Measurements from ENCODE around the gene CHST11.

CHST11 gene

DNA sequence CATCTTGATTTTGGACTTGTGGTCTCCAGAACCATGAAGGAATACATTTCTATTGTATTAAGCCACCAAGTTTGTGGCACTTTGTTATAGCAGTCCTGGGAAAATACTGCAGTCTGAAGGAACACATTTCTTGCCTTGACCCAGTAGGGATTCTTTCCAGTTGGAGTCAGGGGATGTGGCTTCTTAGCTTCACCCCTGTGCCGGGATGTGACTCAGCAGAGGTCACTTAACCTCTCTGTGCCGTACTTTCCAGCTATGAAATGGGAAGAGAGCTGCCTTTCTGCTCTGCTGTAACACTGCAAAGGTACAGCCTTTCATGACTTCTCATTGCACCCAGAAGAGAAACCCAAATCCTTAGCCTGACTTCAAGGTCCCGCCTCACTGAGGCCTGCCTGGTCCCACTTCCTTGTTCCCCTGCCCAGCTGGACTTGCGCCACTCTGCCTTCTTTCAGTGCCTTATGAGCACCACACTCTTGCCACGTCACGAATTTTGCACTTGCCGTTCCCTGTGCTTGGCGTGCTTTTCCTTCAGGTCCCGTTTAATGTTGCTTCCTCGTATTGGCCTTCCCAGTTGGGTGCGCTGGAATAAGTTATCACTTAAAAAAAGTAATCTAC, 24.2 kb downstream of the CHST11 start:
- DNase-seq (ENCODE audit: low read depth): no peak

GRCh38 chr12:104482113-104482512, 25.4 kb downstream of the CHST11 start:
- no peak for DNase-seq (ENCODE audit: low read depth)

DNA sequence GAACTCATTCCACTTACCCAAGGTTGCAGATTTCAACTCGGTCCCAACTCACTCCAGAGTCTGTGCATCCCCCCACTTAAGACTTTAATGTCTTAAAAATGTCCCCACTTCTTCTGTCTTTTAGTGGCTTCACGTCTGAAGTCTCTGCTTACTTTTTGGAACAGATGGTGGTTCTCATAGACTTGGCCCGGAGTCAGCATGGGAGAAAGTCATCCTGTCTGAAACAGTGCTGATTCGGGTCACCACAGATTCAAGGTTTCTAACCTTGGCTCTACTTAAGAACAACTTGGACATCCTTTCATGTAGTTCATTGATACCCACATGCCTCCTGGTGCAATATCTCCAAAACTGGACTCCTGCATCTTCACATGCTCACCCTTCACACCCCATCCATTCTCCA, 26.0 kb downstream of the CHST11 start:
- DNase-seq (ENCODE audit: low read depth): no peak

DNA sequence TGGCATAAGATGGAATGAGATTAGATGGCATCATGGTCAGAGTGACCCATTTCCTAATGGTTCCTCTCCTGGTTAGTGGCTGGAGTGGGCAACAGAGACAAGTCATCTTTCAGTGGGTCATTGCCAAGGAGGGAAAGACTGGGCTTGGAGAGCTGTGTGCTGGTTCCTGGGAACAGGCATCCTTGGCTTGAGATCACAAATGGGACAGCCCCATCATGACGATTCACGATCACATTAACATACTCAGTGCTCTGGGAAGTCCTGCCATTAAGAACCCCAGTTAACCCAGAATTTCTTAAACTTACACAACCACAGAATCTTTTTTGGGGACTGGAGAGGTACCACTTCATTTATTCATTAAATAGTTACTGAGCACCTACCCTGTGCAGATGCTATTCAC, 27.3 kb downstream of the CHST11 start:
- DNase-seq (ENCODE audit: low read depth): no peak

GRCh38 chr12:104485651-104486362, 29.1 kb downstream of the CHST11 start:
- peak; percentile 43 for DNase-seq (ENCODE audit: low read depth)

DNA sequence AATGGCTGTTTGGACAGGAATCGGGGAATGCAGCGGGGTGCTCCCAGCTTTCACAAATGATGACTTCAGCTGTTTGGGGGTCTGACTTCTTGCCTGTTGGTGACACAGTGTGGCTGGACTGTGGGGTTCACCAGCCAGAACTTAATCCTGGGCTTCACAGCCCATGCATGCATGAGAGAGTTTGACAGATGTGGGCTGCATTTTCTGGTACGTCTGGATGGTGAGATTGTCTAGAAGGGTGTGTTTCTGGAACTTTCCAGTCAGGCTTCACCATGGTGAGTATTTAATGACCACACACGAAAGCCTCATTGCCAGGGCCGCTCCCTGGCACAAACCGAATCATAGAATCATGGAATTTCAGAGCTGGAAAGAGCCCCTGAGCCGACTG, 29.6 kb downstream of the CHST11 start:
- DNase-seq (ENCODE audit: low read depth): no peak

DNA sequence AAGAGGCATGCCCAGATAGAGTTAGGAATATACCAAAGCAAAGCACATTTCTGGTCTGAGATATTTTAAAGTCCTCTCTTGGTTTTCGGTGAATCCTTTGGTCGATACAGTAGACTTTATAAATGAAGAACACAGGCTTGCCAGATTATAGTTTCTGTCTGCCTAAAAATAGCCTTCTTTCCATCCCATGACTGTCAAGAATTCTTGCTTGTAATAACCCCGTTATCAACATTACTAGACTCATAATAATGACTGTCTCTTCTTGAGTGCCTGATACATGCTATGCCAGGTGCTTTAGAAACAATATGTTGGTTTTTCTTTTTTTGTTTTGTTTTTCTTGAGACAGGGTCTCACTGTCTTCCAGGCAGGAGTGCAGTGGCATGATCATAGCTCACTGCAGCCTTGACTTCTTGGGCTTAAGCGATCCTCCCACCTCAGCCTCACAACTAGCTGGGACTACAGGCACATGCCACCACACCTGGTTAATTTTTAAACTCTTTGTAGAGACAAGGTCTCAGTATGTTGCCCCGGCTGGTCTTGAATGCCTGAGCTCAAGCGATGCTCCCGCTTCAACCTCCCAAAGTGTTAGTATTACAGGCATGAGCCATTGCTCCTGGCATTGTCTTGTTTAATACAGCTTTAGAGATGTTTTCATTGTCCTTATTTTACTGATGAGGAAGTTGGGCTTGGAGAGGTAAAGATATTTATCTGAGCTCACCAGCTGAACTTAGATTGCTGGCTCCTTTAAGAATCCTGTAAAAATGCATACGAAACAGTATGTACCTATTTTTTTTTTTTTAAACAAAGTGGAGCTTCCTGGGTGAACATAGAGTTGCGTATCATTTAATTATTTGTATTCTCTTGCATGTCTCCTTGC, 30.4 kb downstream of the CHST11 start:
- DNase-seq (ENCODE audit: low read depth): no peak

DNA sequence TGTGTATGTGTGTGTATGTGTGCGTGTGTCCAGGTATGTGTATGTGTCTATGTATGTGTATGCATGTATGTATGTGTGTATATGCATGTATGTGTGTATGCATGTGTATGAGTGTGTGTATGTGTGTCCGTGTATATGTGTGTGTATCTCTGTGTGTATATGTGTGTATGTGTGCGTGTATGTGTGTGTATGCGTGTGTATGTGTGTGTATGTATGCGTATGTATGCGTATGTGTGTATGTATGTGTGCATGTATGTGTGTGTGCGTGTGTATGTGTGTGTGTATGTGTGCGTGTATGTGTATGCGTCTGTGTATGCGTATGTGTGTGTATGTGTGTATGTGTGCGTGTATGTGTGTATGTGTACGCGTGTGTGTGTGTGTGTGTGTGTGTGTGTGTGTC, 31.6 kb downstream of the CHST11 start:
- DNase-seq (ENCODE audit: low read depth): no peak

DNA sequence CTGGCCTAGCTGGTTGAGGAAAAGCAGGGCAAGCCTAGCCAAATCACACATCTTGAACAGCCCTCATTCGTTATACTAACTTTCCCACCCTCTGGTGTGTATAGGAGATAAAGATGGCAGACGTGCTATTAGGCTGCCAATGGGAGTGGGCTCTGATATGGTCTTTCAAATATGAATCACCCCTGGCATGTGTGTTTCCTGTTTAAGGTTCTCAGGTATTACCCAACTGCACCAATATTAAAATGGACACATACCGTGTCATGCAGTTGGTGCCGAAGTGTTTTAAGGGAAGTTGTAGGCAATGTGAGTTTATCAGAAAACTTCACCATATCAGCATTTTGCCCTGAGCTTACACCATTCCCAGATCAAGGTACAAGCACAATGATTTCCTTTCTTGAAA, 33.4 kb downstream of the CHST11 start:
- DNase-seq (ENCODE audit: low read depth): no peak

DNA sequence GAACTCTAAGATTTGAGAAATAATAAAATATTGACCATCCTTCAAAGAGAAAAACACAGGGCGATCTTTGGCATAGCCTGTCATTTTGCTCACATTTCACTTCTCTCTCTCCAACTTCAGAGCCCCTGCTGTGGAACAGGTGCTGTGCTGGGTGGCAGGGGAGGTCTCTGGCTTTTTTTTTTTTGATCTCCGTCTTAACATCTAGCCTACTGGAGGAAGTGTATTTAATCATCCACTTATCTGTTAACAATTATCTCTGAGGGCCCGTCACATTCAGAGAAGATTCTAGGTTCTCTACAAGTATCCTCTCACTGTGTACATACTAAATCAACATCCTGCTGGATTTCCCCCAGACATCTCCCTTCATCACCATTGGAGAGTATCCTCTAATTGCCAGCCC, 34.1 kb downstream of the CHST11 start:
- no peak for DNase-seq (ENCODE audit: low read depth)

DNA sequence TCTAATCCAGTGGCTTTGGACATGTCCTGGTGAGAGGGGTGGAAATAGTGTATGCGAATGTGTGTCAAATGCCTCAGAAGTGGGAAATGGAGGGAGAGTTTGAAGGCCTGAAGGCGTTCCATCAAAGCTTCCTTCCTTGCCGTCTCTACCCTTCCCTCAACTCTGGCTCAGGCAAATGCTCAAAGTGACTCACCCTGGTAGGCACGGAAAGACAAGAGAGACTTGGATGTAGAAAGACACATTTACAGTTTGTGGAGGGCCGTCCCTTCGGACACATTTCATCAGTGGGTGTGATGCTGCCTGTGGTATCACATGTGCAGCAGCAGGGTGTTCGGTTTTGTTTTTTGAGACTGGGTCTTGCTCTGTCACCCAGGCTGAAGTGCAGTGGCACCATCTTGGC, 36.7 kb downstream of the CHST11 start:
- no peak for DNase-seq (ENCODE audit: low read depth)

DNA sequence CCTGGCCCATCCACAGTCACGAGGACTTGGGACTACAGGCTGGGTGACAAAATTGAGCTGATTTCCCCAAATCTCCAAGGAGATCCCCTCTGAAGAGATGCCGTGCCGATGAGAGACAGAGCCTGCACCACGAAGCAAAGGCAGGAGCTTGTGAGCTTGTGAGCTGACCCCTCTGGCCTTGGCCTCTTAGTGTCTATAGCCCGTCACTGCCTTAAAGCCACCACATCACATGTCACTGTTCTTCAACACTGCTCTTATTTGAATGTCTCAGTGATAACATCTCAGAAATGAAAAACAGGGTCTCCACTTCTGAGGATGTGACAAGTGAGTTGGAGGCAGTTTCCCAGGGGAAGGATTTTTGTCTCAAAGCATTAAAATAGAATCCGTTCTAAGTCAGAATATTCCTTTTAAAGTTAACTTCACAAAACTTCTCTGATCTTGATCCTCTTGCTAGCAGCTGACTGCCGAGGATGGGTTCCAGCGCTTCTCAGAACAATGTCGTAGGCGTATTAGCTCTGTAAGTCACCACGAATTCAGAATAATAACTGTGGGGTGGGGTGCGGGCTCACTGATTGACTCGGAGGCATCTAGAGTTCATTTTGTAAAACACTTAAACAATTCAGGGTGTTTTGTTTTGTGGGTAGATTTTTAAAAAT, 37.5 kb downstream of the CHST11 start:
- peak; percentile 26 for DNase-seq (ENCODE audit: low read depth)

DNA sequence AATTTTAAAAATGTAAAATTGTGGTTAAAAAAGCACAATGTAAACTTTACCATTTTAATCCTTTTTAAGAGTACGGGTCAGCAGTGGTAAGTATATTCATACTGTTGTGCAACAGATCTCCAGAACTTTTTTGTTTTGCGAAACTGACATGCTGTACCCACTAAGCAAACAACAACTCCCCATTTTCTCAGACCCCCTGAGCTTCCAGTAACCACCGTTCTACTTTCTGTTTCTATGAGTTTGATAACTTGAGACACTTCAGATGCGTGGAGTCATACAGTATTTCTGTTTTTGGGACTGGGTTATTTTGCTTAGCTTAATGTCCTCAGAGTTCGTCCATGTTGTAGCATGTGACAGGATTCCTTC, 38.0 kb downstream of the CHST11 start:
- DNase-seq (ENCODE audit: low read depth): no peak

DNA sequence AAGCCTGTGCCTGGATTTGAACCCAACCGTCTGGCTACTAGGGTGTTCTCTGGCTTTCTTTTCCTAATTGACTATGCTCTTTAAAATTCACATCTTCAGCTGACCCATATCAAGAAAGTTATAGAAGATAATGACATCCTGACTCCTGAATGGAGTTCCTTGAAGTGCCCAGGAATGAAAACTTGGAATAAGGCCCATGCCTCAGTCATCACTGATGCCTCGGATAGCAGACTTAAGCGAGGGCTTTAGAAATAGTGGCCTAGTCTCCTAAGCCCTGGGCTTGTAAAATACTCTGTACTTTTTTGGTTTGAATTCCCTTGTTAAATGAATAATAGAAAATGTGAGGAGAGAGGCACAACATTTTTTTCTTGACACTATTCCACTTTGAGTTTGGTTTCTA, 39.0 kb downstream of the CHST11 start:
- DNase-seq (ENCODE audit: low read depth): no peak

DNA sequence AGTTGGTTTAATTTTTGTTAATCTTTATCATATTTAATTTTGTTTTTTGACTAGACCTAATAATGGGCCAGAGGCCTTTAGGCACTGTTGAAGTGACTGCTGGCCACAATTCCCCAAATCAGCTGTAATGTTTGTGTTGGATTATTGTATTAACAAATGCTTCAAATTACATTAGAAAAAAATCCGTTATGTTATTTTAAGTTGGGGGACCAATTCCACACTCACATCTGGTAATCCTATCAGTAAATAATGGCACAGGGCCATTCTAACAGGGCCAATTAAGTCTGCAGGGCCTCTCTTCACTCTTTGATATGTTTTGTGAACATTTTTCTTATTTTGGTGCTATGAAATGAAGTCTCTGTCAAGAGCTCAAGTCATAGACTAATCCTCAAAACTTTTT, 39.6 kb downstream of the CHST11 start:
- DNase-seq (ENCODE audit: low read depth): no peak

GRCh38 chr12:104498211-104498801, 41.6 kb downstream of the CHST11 start:
- DNase-seq (ENCODE audit: low read depth): peak; percentile 40

DNA sequence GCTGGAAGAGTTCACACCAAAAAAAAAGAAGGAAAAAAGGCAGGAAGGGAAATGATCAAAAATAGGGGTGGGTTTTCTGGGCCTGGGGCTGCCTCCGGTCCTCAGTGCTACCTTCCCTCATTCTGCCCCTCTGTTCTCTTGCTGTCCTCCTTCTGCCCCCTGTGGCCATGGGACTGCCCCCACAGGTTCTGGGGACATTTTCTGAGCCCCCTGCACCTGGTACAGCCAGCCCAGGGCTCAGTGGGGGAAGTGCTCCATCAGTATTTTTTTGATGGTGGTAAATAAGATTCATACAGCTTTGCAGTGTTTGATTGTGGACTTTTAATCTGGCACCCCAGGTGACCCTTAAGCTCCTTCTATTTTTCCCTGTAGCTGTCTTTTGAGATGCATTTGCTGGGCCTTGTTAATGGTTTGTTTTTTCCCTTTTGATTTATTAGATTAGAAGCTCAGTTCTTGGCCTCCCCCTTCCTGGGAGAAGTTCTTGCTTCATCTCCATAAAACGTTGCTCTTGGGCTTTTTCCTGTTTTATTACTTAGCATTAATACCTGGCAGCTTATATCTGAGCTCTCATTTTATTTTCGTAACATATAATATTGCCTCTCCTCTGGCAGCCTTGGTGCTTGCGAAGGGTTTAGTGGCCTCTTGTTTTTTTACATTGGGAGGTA, 43.1 kb downstream of the CHST11 start:
- no peak for DNase-seq (ENCODE audit: low read depth)

- DNase-seq (ENCODE audit: low read depth): no peak
Observed at GRCh38 chr12:104501115-104501514, 44.4 kb downstream of the CHST11 start.

DNA sequence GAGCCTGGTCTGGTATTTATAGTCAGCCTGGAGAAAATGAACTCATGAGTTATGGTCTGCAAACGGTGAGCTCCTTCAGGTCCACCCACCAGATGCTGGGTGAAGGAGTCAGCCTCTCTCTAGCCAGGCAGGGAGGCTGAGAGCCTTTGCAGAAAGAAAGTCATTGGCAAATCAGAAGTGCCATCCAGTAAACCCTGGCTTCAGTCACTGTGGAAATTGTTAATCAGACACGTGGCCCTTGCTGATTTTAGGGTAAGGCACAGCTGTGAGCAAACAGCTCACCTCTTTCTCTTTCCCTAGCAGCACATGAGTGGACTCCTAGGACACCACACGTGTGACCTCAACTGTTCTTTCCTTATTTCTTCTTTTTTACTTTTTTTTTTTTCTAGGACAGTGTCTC, 44.9 kb downstream of the CHST11 start:
- no peak for DNase-seq (ENCODE audit: low read depth)

DNA sequence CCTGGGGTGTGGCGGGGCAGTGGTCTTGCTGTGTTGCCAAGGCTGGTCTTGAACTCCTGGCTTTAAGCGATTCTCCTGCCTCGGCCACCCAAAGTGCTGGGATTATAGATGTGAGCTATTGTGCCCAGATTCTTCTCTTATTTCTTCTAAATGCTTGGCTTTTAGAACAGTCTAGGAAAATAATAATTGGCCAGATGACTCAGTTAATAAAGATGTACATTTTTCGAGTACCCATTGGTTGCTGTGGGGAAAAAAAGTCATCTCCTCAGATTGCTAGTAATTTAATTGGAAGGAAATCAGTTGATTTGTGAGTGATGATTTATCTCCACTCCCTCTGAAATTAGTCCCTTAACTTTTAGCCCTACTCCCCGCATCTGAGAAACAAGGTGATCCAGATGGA, 45.5 kb downstream of the CHST11 start:
- DNase-seq (ENCODE audit: low read depth): no peak

DNA sequence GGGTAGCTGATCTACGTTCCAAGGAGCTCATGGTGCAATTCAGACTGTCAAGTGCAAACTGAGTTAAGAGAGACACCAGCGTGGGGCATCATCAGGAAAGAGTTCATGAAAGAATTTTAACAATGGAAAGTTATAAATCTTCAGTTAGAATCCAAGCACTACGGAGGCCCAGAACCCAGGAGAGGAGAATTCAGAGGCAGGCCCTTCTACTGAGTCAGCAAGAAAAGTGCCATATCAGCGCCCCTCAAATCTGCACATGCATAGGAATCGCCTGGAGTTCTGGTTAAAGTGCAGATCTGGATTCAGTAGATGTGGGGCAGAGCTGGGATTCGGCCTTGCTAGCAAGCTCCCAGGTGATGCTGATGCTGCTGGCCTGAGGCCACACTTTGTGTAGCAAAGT, 45.9 kb downstream of the CHST11 start:
- no peak for DNase-seq (ENCODE audit: low read depth)

DNA sequence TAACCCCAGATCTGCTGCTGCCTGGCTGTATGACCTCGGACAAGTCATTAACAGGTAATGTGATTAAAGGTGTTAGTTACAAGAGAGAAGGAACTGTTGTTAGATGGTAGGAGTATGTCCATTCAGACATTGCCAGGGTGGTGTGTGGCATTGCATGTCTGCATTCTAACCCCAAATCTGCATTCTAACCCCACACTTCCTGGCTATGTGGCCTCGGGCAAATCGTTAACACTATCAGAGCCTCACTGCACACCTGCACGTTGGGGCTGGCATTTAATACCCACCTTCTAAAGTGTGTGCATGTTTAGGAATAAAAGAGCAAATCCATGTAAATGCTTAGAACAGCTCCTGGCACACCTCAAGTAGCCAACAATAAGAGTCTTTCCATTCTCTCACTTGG, 46.4 kb downstream of the CHST11 start:
- DNase-seq (ENCODE audit: low read depth): no peak
